CD4-positive, CD25-positive, alpha-beta regulatory T cell (primary cell): ENCODE measurements around the gene TNNI3K. TPM values are rescaled to one million over a fixed set of nuclear protein-coding genes. Genes with fewer than 3 reads are reported as not detected.

Source experiments
- ATAC-seq, 2 donors: fragments of 150-1000 bp; cut with Tn5 transposase; one replicate each; pipeline ENCODE4 v1.10.0; 2021; ENCODE audit warnings: low read depth in 2 of 2, moderate number of reproducible peaks in 2 of 2, moderate library complexity in 1 of 2
- DNase-seq, 3 donors: peaks; one replicate each; pipeline versions ENCODE4 v3.0.0 to v3.0.0-alpha.2; 2012 to 2022; ENCODE audit warnings: mixed read lengths in 1 of 3
- H3K27ac ChIP-seq: one replicate; pipeline ENCODE4 v1.7.0; 2013; ENCODE audit warnings: mild to moderate bottlenecking, low read length; ENCODE audit not compliant: insufficient read depth, poor library complexity, severe bottlenecking
- H3K27me3 ChIP-seq: one replicate; pipeline ENCODE4 v1.7.0; 2013; ENCODE audit warnings: low read length; ENCODE audit not compliant: control insufficient read depth, insufficient read depth
- H3K36me3 ChIP-seq: one replicate; pipeline ENCODE4 v1.7.0; 2013; ENCODE audit warnings: mild to moderate bottlenecking, low read length, moderate library complexity; ENCODE audit not compliant: control insufficient read depth, insufficient read depth
- H3K4me1 ChIP-seq: 2 replicates; pipeline ENCODE4 v1.7.0; 2013; ENCODE audit warnings: mild to moderate bottlenecking, low read length; ENCODE audit not compliant: insufficient read depth, control insufficient read depth, poor library complexity, severe bottlenecking
- H3K4me3 ChIP-seq: one replicate; pipeline ENCODE4 v1.7.0; 2013; ENCODE audit warnings: low read depth, mild to moderate bottlenecking, low read length, moderate library complexity
- H3K9me3 ChIP-seq, 2 experiments: 1 replicate in 1 of 2; 2 replicates in 1 of 2; pipeline ENCODE4 v1.7.0; 2013; ENCODE audit warnings: low read length in 2 of 2, mild to moderate bottlenecking in 1 of 2, moderate library complexity in 1 of 2; ENCODE audit not compliant: control insufficient read depth in 2 of 2
- H3K27ac Mint-ChIP-seq, 3 donors: one replicate each; pipeline ENCODE4 v1.8.0; 2020 to 2022; ENCODE audit warnings: mild to moderate bottlenecking in 3 of 3, mixed read lengths in 3 of 3, moderate library complexity in 2 of 3
- H3K27me3 Mint-ChIP-seq: one replicate; pipeline ENCODE4 v1.8.0; 2022; ENCODE audit warnings: mild to moderate bottlenecking, mixed read lengths
- H3K36me3 Mint-ChIP-seq: one replicate; pipeline ENCODE4 v1.8.0; 2020; ENCODE audit warnings: mixed read lengths
- H3K4me1 Mint-ChIP-seq, 4 donors: one replicate each; pipeline ENCODE4 v1.8.0; 2020 to 2022; ENCODE audit warnings: mixed read lengths in 4 of 4, mild to moderate bottlenecking in 1 of 4
- H3K4me3 Mint-ChIP-seq, 4 donors: one replicate each; pipeline ENCODE4 v1.8.0; 2020 to 2022; ENCODE audit warnings: mild to moderate bottlenecking in 4 of 4, mixed read lengths in 4 of 4, moderate library complexity in 3 of 4
- H3K9me3 Mint-ChIP-seq, 7 donors: one replicate each; pipeline ENCODE4 v1.8.0; 2020 to 2022; ENCODE audit warnings: mixed read lengths in 7 of 7, mild to moderate bottlenecking in 3 of 7, moderate library complexity in 2 of 7
- polyA plus RNA-seq, 4 donors: library from polyadenylated mRNA; unstranded; fragments of 300-500 nt; fragmentation: Illumina TruSeq; gene quantifications; one replicate each; pipeline ENCODE4 v1.2.3, GENCODE V29; 2021
- total RNA-seq: library from RNA; stranded (reverse); gene quantifications from one replicate; pipeline ENCODE4 v1.2.3, GENCODE V29; 2022

Gene TNNI3K
- total and polyA plus RNA-seq, 5 donors from 2014 or later, result 0.41 TPM; not detected in 4

GRCh38 chr1:74570797-74571492 lies 335.8 kb downstream of the TNNI3K start:
- ATAC-seq, result peak in 1 of 2 donors; percentile 36
- no peak overlapping the region for H3K4me3 ChIP-seq
- DNase-seq, result no peak
- H3K36me3 Mint-ChIP-seq, result no peaks in the 10 kb centered on the region
- no peaks in the 10 kb centered on the region for H3K27me3 Mint-ChIP-seq
- no peaks in the 10 kb centered on the region for H3K36me3 ChIP-seq
- no peaks in the 10 kb centered on the region for H3K4me1 Mint-ChIP-seq
- no peak overlapping the region for H3K27ac ChIP-seq
- H3K27ac Mint-ChIP-seq, result no peak overlapping the region
- H3K9me3 ChIP-seq, result no peaks in the 10 kb centered on the region
- no peak overlapping the region for H3K4me3 Mint-ChIP-seq
- no peaks in the 10 kb centered on the region for H3K27me3 ChIP-seq
- H3K4me1 ChIP-seq, result no peaks in the 10 kb centered on the region
- H3K9me3 Mint-ChIP-seq, result peaks cover 0 to 1% (median 0%) of the 10 kb centered on the region in 7 donors

- no peaks in the 10 kb centered on the region for H3K4me1 Mint-ChIP-seq
- H3K4me3 Mint-ChIP-seq, result no peak overlapping the region
Measured at GRCh38 chr1:74571493-74571800, 336.3 kb downstream of the TNNI3K start.

GRCh38 chr1:74571891-74572290 lies 336.7 kb downstream of the TNNI3K start:
- no peak overlapping the region for H3K4me3 Mint-ChIP-seq
- H3K4me1 Mint-ChIP-seq, result no peaks in the 10 kb centered on the region
- Histone ChIP-seq H3K27me3 (no peaks in the 10 kb centered on the region), H3K4me1 (no peaks in the 10 kb centered on the region), H3K36me3 (no peaks in the 10 kb centered on the region), H3K27ac (no peak overlapping the region), H3K4me3 (no peak overlapping the region), H3K9me3 (no peaks in the 10 kb centered on the region)
- peaks cover 0 to 1% (median 0%) of the 10 kb centered on the region in 7 donors for H3K9me3 Mint-ChIP-seq
- ATAC-seq (peak in 1 of 2 donors; percentile 13), DNase-seq (no peak)
- H3K36me3 Mint-ChIP-seq, result no peaks in the 10 kb centered on the region
- no peaks in the 10 kb centered on the region for H3K27me3 Mint-ChIP-seq
- H3K27ac Mint-ChIP-seq, result no peak overlapping the region

More at GRCh38 chr1:74571493-74571800, 336.3 kb downstream of the TNNI3K start:
- no peak overlapping the region for H3K4me3 ChIP-seq
- no peaks in the 10 kb centered on the region for H3K36me3 Mint-ChIP-seq
- no peaks in the 10 kb centered on the region for H3K27me3 ChIP-seq
- no peak for ATAC-seq
- DNase-seq, result no peak
- peaks cover 0 to 1% (median 0%) of the 10 kb centered on the region in 7 donors for H3K9me3 Mint-ChIP-seq
- no peaks in the 10 kb centered on the region for H3K4me1 ChIP-seq
- no peak overlapping the region for H3K27ac ChIP-seq
- no peak overlapping the region for H3K27ac Mint-ChIP-seq
- H3K36me3 ChIP-seq, result no peaks in the 10 kb centered on the region
- no peaks in the 10 kb centered on the region for H3K27me3 Mint-ChIP-seq
- H3K9me3 ChIP-seq, result no peaks in the 10 kb centered on the region

- no peak for DNase-seq
- Histone ChIP-seq H3K4me3 (no peak overlapping the region), H3K27ac (no peak overlapping the region), H3K4me1 (no peaks in the 10 kb centered on the region), H3K27me3 (no peaks in the 10 kb centered on the region), H3K9me3 (no peaks in the 10 kb centered on the region), H3K36me3 (no peaks in the 10 kb centered on the region)
- H3K27ac Mint-ChIP-seq, result no peak overlapping the region
- H3K9me3 Mint-ChIP-seq, result peaks cover 0 to 5% (median 0%) of the 10 kb centered on the region in 7 donors
- ATAC-seq, result no peak
- H3K27me3 Mint-ChIP-seq, result no peaks in the 10 kb centered on the region
- H3K4me1 Mint-ChIP-seq, result no peaks in the 10 kb centered on the region
- no peaks in the 10 kb centered on the region for H3K36me3 Mint-ChIP-seq
- H3K4me3 Mint-ChIP-seq, result no peak overlapping the region
Measured at GRCh38 chr1:74578101-74578500, 342.9 kb downstream of the TNNI3K start.

GRCh38 chr1:74579425-74579824 lies 344.2 kb downstream of the TNNI3K start:
- Mint-ChIP-seq H3K4me3 (no peak overlapping the region), H3K27ac (no peak overlapping the region), H3K36me3 (no peaks in the 10 kb centered on the region), H3K27me3 (no peaks in the 10 kb centered on the region), H3K4me1 (no peaks in the 10 kb centered on the region), H3K9me3 (peaks cover 0 to 5% (median 1%) of the 10 kb centered on the region in 7 donors)
- H3K27me3 ChIP-seq, result no peaks in the 10 kb centered on the region
- no peaks in the 10 kb centered on the region for H3K4me1 ChIP-seq
- H3K4me3 ChIP-seq, result no peak overlapping the region
- no peak overlapping the region for H3K27ac ChIP-seq
- DNase-seq, result peak in 1 of 3 donors; percentile 9
- no peaks in the 10 kb centered on the region for H3K36me3 ChIP-seq
- H3K9me3 ChIP-seq, result no peaks in the 10 kb centered on the region
- no peak for ATAC-seq

GRCh38 chr1:74583397-74583796 lies 348.2 kb downstream of the TNNI3K start:
- H3K4me3 Mint-ChIP-seq, result no peak overlapping the region
- ATAC-seq (no peak), DNase-seq (no peak)
- H3K27ac Mint-ChIP-seq, result no peak overlapping the region
- Histone ChIP-seq H3K4me1 (no peaks in the 10 kb centered on the region), H3K27me3 (no peaks in the 10 kb centered on the region), H3K27ac (no peak overlapping the region), H3K4me3 (no peak overlapping the region), H3K36me3 (no peaks in the 10 kb centered on the region), H3K9me3 (no peaks in the 10 kb centered on the region)
- no peaks in the 10 kb centered on the region for H3K36me3 Mint-ChIP-seq
- H3K4me1 Mint-ChIP-seq, result peaks cover 0 to 2% (median 0%) of the 10 kb centered on the region in 4 donors
- H3K9me3 Mint-ChIP-seq, result peaks cover 0 to 6% (median 0%) of the 10 kb centered on the region in 7 donors
- H3K27me3 Mint-ChIP-seq, result no peaks in the 10 kb centered on the region

- peaks cover 0 to 2% (median 0%) of the 10 kb centered on the region in 4 donors for H3K4me1 Mint-ChIP-seq
- H3K36me3 Mint-ChIP-seq, result no peaks in the 10 kb centered on the region
- DNase-seq (no peak), ATAC-seq (no peak)
- no peak overlapping the region for H3K27ac Mint-ChIP-seq
- no peaks in the 10 kb centered on the region for H3K27me3 Mint-ChIP-seq
- Histone ChIP-seq H3K4me3 (no peak overlapping the region), H3K9me3 (no peaks in the 10 kb centered on the region), H3K27me3 (no peaks in the 10 kb centered on the region), H3K36me3 (no peaks in the 10 kb centered on the region), H3K4me1 (no peaks in the 10 kb centered on the region), H3K27ac (no peak overlapping the region)
- H3K9me3 Mint-ChIP-seq, result peaks cover 0 to 6% (median 0%) of the 10 kb centered on the region in 7 donors
- H3K4me3 Mint-ChIP-seq, result no peak overlapping the region
Measured at GRCh38 chr1:74584185-74584584, 349.0 kb downstream of the TNNI3K start.

GRCh38 chr1:74586253-74586897 lies 351.2 kb downstream of the TNNI3K start:
- peaks cover 0 to 2% (median 0%) of the 10 kb centered on the region in 4 donors for H3K4me1 Mint-ChIP-seq
- H3K4me3 ChIP-seq, result peak overlapping the region; percentile 51
- DNase-seq, result no peak

More at GRCh38 chr1:74586253-74586897, 351.2 kb downstream of the TNNI3K start:
- no peaks in the 10 kb centered on the region for H3K27me3 Mint-ChIP-seq
- H3K4me1 ChIP-seq, result no peaks in the 10 kb centered on the region
- H3K27ac ChIP-seq, result no peak overlapping the region
- H3K27me3 ChIP-seq, result no peaks in the 10 kb centered on the region
- H3K4me3 Mint-ChIP-seq, result no peak overlapping the region
- no peaks in the 10 kb centered on the region for H3K36me3 ChIP-seq
- peaks cover 0 to 6% (median 0%) of the 10 kb centered on the region in 7 donors for H3K9me3 Mint-ChIP-seq
- no peaks in the 10 kb centered on the region for H3K9me3 ChIP-seq
- H3K36me3 Mint-ChIP-seq, result no peaks in the 10 kb centered on the region
- ATAC-seq, result no peak
- no peak overlapping the region for H3K27ac Mint-ChIP-seq
